DOHH2 (cell line): ENCODE data around the gene FBXO7.

Source experiments
- H3F3A ChIP-seq: fragments of 200-600 bp; sonication (generic), shearing (Covaris generic); 2 replicates; pipeline ENCODE4 v1.6.0; 2016; ENCODE audit warnings: antibody characterized with exemption, mild to moderate bottlenecking; ENCODE audit not compliant: control insufficient read depth, insufficient read depth
- H3K27ac ChIP-seq: fragments of 200-600 bp; sonication (generic); 2 replicates; pipeline ENCODE4 v1.5.1; 2014; ENCODE audit warnings: low read depth, mild to moderate bottlenecking, low read length, moderate library complexity
- H3K27me3 ChIP-seq: fragments of 200-600 bp; sonication (generic); 2 replicates; pipeline ENCODE4 v1.6.1; 2014; ENCODE audit warnings: mild to moderate bottlenecking, low read length, mixed read lengths; ENCODE audit not compliant: control insufficient read depth
- H3K36me3 ChIP-seq: fragments of 200-600 bp; sonication (generic); 2 replicates; pipeline ENCODE4 v1.6.1; 2014; ENCODE audit warnings: mild to moderate bottlenecking, low read length, moderate library complexity, mixed read lengths; ENCODE audit not compliant: control insufficient read depth
- H3K4me1 ChIP-seq: fragments of 200-600 bp; sonication (generic); 2 replicates; pipeline ENCODE4 v1.6.1; 2014; ENCODE audit warnings: mild to moderate bottlenecking, low read length, mixed read lengths; ENCODE audit not compliant: control insufficient read depth
- H3K4me2 ChIP-seq: fragments of 200-600 bp; sonication (generic); 2 replicates; pipeline ENCODE4 v1.6.0; 2014; ENCODE audit warnings: mild to moderate bottlenecking, low read length, moderate library complexity
- H3K4me3 ChIP-seq: fragments of 200-600 bp; sonication (generic); 2 replicates; pipeline ENCODE4 v1.5.1; 2014; ENCODE audit warnings: mild to moderate bottlenecking, low read length, mixed read lengths
- H3K79me2 ChIP-seq: fragments of 200-600 bp; sonication (generic); 2 replicates; pipeline ENCODE4 v1.6.1; 2014; ENCODE audit warnings: mild to moderate bottlenecking, low read length, mixed read lengths; ENCODE audit not compliant: control insufficient read depth
- H3K9me2 ChIP-seq: fragments of 200-600 bp; sonication (generic); replicated peaks from 2 replicates; pipeline ENCODE4 v1.6.1; 2014; ENCODE audit warnings: mild to moderate bottlenecking, low read length, mixed read lengths; ENCODE audit not compliant: control insufficient read depth
- H3K9me3 ChIP-seq: fragments of 200-600 bp; sonication (generic); 2 replicates; pipeline ENCODE4 v1.6.1; 2014; ENCODE audit warnings: antibody characterized with exemption, low read length, mixed read lengths; ENCODE audit not compliant: control insufficient read depth, insufficient read depth
- H4K20me1 ChIP-seq: fragments of 200-600 bp; sonication (generic); 2 replicates; pipeline ENCODE4 v1.6.0; 2014; ENCODE audit warnings: low read depth, mild to moderate bottlenecking, antibody characterized with exemption, low read length, moderate library complexity; ENCODE audit not compliant: control insufficient read depth, insufficient read depth
- CTCF ChIP-seq: fragments of 200-600 bp; sonication (generic); IDR thresholded peaks from one replicate; pipeline ENCODE4 v1.5.1; 2014; ENCODE audit warnings: antibody characterized with exemption, mild to moderate bottlenecking, low read depth, low read length; ENCODE audit not compliant: poor library complexity, severe bottlenecking
- EZH2phosphoT487 ChIP-seq: fragments of 200-600 bp; sonication (generic); IDR thresholded peaks from 2 replicates; pipeline ENCODE4 v1.6.1; 2017; ENCODE audit warnings: borderline replicate concordance, mild to moderate bottlenecking, antibody characterized with exemption, low read length, moderate library complexity, mixed read lengths

The FBXO7 gene

GRCh38 chr22:32542677-32543357 lies 68.2 kb downstream of the FBXO7 start:
- Histone ChIP-seq H3K4me1 (no peaks in the 10 kb centered on the region), H3F3A (no peaks in the 10 kb centered on the region), H3K27ac (no peak overlapping the region), H3K79me2 (no peaks in the 10 kb centered on the region), H3K27me3 (no peaks in the 10 kb centered on the region), H3K9me2 (no peaks in the 10 kb centered on the region), H4K20me1 (no peaks in the 10 kb centered on the region), H3K4me3 (no peak overlapping the region), H3K36me3 (no peaks in the 10 kb centered on the region), H3K9me3 (no peaks in the 10 kb centered on the region), H3K4me2 (no peak overlapping the region)
- TF ChIP-seq CTCF, result no peak
- TF ChIP-seq EZH2phosphoT487, result no peak

GRCh38 chr22:32544953-32545558 lies 70.4 kb downstream of the FBXO7 start:
- Histone ChIP-seq H3K27ac (no peak overlapping the region), H3K27me3 (no peaks in the 10 kb centered on the region), H3K4me3 (no peak overlapping the region), H3K9me2 (no peaks in the 10 kb centered on the region), H3K79me2 (no peaks in the 10 kb centered on the region), H3K9me3 (no peaks in the 10 kb centered on the region), H3K4me1 (no peaks in the 10 kb centered on the region), H3K36me3 (no peaks in the 10 kb centered on the region), H3F3A (no peaks in the 10 kb centered on the region), H4K20me1 (no peaks in the 10 kb centered on the region), H3K4me2 (no peak overlapping the region)
- TF ChIP-seq EZH2phosphoT487 (no peak), CTCF (no peak)

GRCh38 chr22:32545801-32546200 lies 71.2 kb downstream of the FBXO7 start:
- Histone ChIP-seq H3K9me2 (no peaks in the 10 kb centered on the region), H3K27me3 (no peaks in the 10 kb centered on the region), H3K36me3 (no peaks in the 10 kb centered on the region), H3K27ac (no peak overlapping the region), H3K79me2 (no peaks in the 10 kb centered on the region), H3K4me1 (no peaks in the 10 kb centered on the region), H3K4me3 (no peak overlapping the region), H4K20me1 (no peaks in the 10 kb centered on the region), H3K9me3 (no peaks in the 10 kb centered on the region), H3K4me2 (no peak overlapping the region), H3F3A (no peaks in the 10 kb centered on the region)
- TF ChIP-seq EZH2phosphoT487 (no peak), CTCF (no peak)
